Body of pancreas (tissue), 4 donors: ENCODE data around the gene PTPRN2. TPM values are rescaled to one million over a fixed set of nuclear protein-coding genes. Genes with fewer than 3 reads are reported as not detected.

Experiments
- ATAC-seq: fragments of 150-250 bp; one replicate; pipeline ENCODE4 v1.9.1; 2016
- DNase-seq, 4 donors: peaks; one replicate each; pipeline ENCODE4 v3.0.0-alpha.2; 2019
- H3K27ac ChIP-seq, 4 donors: fragments of 200-600 bp; sonication (generic); 1 replicate in 3 of 4; 2 replicates in 1 of 4; pipeline versions ENCODE4 v1.5.1 to v1.6.1; 2016 to 2019; ENCODE audit warnings: mild to moderate bottlenecking in 1 of 4, mixed read lengths in 1 of 4, moderate library complexity in 1 of 4
- H3K27me3 ChIP-seq, 2 donors: fragments of 200-600 bp; sonication (generic); one replicate each; pipeline ENCODE4 v1.6.0; 2016; ENCODE audit warnings: mild to moderate bottlenecking in 1 of 2
- H3K36me3 ChIP-seq, 2 donors: fragments of 200-600 bp; sonication (generic); replicated peaks in 1 of 2; 2 replicates each; pipeline ENCODE4 v1.5.1; 2016; ENCODE audit warnings: low read depth in 2 of 2; ENCODE audit not compliant: insufficient read depth in 1 of 2
- H3K4me1 ChIP-seq: fragments of 200-600 bp; sonication (generic); one replicate; pipeline ENCODE4 v1.6.0; 2016
- H3K4me3 ChIP-seq, 2 donors: fragments of 200-600 bp; sonication (generic); 1 replicate in 1 of 2; 2 replicates in 1 of 2; pipeline ENCODE4 v1.5.1; 2016 to 2019
- H3K9me3 ChIP-seq, 3 donors: fragments of 200-600 bp; sonication (generic); 1 replicate in 2 of 3; 2 replicates in 1 of 3; pipeline ENCODE4 v1.5.1; 2016
- CTCF ChIP-seq, 7 experiments: fragments of 450-650 bp in 4 of 7; fragments of 200-600 bp in 3 of 7; sonication (generic) in 3 of 7; IDR thresholded peaks; one replicate each; pipeline ENCODE4 v1.5.1; 2016 to 2019; ENCODE audit warnings: antibody characterized with exemption in 7 of 7
- POLR2A ChIP-seq, 3 donors: fragments of 450-650 bp; IDR thresholded peaks; one replicate each; pipeline ENCODE4 v1.6.1; 2016; ENCODE audit warnings: antibody characterized with exemption in 3 of 3, mild to moderate bottlenecking in 2 of 3
- WGBS, 2 donors: methylation state at CpG; one replicate each; pipeline ENCODE4 v1.1.5; 2017; 5-methylcytosine and 5-hydroxymethylcytosine counted together
- intact Hi-C: fragments of 100-400 bp; cut with DNase I; formaldehyde crosslinking; loops from one replicate; pipeline ENCODE4 v1.15.1; 2023
- total RNA-seq, 2 donors: library from RNA; depleted of rRNA; stranded (reverse); fragments of >200 nt; gene quantifications; one replicate each; pipeline ENCODE4 v1.1.0, GENCODE V29; 2016

Gene PTPRN2
- total RNA-seq, 2 donors from 2014 or later: 31.6 to 76.1 TPM

- Histone ChIP-seq H3K4me3 (no peak overlapping the region), H3K4me1 (no peaks in the 10 kb centered on the region), H3K27me3 (no peaks in the 10 kb centered on the region), H3K27ac (no peak overlapping the region), H3K36me3 (no peaks in the 10 kb centered on the region), H3K9me3 (no peaks in the 10 kb centered on the region)
- intact Hi-C loops: no loop called here
- 88 to 92% methylated on average over 6 to 8 of the region's 10 CpGs for WGBS, 2 donors
- DNase-seq (no peak), ATAC-seq (no peak)
- no peak for TF ChIP-seq CTCF (IDR thresholded peaks at IDR 0.05)
- no peak for TF ChIP-seq POLR2A (IDR thresholded peaks at IDR 0.05)
These were observed 750.1 kb downstream of the PTPRN2 start for GRCh38 chr7:157837561-157837960.

GRCh38 chr7:157837047-157837446 is 750.6 kb downstream of the PTPRN2 start:
- no peak for ATAC-seq
- no peak overlapping the region for H3K27ac ChIP-seq
- H3K36me3 ChIP-seq: no peaks in the 10 kb centered on the region
- no peak for TF ChIP-seq POLR2A (IDR thresholded peaks at IDR 0.05)
- TF ChIP-seq CTCF (IDR thresholded peaks at IDR 0.05): no peak
- 80 to 86% methylated on average over 6 of the region's 6 CpGs for WGBS, 2 donors
- H3K4me1 ChIP-seq: no peaks in the 10 kb centered on the region
- DNase-seq: no peak
- H3K27me3 ChIP-seq: no peaks in the 10 kb centered on the region
- H3K9me3 ChIP-seq: no peaks in the 10 kb centered on the region
- H3K4me3 ChIP-seq: no peak overlapping the region
- intact Hi-C loops: no loop called here

GRCh38 chr7:157834501-157835163 is 753.0 kb downstream of the PTPRN2 start:
- no peak for ATAC-seq
- H3K4me1 ChIP-seq: no peaks in the 10 kb centered on the region
- H3K9me3 ChIP-seq: no peaks in the 10 kb centered on the region
- no peak for TF ChIP-seq POLR2A (IDR thresholded peaks at IDR 0.05)
- no peak for TF ChIP-seq CTCF (IDR thresholded peaks at IDR 0.05)
- no peak for DNase-seq
- intact Hi-C loops: no loop called here
- H3K27me3 ChIP-seq: no peaks in the 10 kb centered on the region
- H3K4me3 ChIP-seq: no peak overlapping the region
- H3K36me3 ChIP-seq: no peaks in the 10 kb centered on the region
- no peak overlapping the region for H3K27ac ChIP-seq
- 73 to 94% methylated on average over 6 to 18 of the region's 20 CpGs for WGBS, 2 donors

GRCh38 chr7:157832866-157833607 is 754.6 kb downstream of the PTPRN2 start:
- Histone ChIP-seq H3K4me1 (no peaks in the 10 kb centered on the region), H3K27ac (no peak overlapping the region)
- intact Hi-C loops: no loop called here

More at GRCh38 chr7:157832866-157833607, 754.6 kb downstream of the PTPRN2 start:
- H3K9me3 ChIP-seq: no peaks in the 10 kb centered on the region
- ATAC-seq (no peak), DNase-seq (no peak)
- 88 to 89% methylated on average over 21 to 35 of the region's 35 CpGs for WGBS, 2 donors
- no peak overlapping the region for H3K4me3 ChIP-seq
- no peaks in the 10 kb centered on the region for H3K36me3 ChIP-seq
- H3K27me3 ChIP-seq: no peaks in the 10 kb centered on the region
- TF ChIP-seq POLR2A (IDR thresholded peaks at IDR 0.05): no peak
- TF ChIP-seq CTCF (IDR thresholded peaks at IDR 0.05): no peak
